NCI-H345 treated with DMSO at 0.1 percent for 48 hours (cell line): ENCODE data around the gene ALG2.

Source experiments
- DNase-seq: peaks from one replicate; lab custom pipeline; 2025; ENCODE audit not compliant: unreplicated experiment; lab: John Stamatoyannopoulos, UW

The ALG2 gene

DNA sequence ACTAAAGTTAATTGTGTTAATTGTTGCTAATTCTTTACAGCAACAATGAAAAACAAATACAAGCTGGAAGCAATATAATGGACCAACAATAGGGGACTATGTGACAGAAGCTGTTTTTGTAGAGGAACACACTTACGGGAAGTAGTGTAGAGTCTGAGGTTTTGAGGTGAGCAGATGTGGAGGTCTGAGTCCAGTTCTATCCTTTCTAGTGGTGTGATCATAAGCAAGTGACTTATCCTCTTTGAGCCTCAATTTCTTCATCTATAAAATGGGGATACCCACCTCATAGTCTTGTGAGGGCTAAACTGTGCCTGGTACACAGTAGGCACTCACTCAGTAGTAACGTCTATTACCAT is 28.3 kb downstream of the ALG2 start:
- no peak for DNase-seq

DNA sequence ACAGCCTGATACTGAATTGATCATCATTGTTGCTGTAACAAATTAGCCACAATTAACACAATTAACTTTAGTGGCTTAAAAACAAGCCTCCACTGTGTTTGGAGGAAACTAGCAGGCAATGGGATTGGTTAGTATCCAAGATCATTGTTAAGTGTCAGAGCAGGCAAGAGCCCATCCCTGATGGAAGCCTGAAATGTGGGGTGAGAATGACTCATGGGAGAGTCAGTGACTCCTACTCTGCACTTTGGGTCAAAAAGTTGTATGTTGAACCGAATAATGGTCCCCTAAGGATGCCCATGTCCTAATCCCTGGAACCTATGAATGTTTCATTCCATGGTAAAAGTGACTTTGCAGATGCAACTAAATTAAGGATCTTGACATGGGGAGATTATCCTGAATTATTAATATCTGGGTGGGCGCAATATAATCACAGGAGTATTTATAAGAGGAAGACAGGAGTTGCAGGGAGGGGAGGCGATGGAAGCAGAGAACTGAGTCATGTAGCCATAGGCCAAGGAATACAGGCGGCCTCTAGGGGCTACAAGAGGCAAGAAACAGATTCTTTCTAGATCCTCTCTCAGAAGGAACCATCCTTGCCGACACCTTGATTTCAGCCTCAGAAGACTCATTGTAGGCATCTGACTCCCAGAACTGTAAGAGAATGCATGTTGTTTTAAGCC is 28.8 kb downstream of the ALG2 start:
- DNase-seq: no peak

DNA sequence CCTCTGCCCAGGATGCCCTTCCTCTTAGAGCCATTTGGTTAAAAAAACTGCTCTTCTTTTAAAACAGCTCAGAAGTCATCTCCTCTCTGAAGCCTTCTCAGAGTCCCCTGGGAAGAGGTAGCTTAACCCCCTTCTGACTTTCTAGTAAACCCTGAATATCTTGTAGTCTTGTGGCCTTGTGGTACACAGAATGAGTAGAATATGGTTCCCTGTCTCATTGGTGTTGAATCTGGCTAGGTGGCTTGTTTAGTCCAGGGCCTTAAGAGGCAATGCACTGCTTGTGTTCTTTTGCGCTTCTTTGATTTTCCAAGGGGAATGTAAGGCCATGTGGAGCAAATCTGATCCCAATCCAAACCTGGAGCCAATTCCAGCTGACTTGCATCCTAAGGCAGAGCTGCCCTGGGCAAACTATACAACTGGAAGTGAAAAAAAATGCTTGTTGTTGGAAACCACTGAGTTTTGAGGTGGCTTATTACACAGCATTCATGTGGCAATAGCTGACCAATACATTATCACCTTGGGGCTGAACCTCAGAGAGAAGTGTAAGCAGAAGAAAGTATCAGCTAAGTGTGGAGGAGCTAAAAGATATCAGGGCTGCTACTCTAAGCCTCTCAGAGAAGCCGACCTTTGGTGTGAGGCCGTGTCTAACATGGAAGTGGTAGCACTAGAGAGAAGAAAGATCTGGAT is 31.0 kb downstream of the ALG2 start:
- no peak for DNase-seq

GRCh38 chr9:99189887-99190596 is 31.7 kb downstream of the ALG2 start:
- no peak for DNase-seq

DNA sequence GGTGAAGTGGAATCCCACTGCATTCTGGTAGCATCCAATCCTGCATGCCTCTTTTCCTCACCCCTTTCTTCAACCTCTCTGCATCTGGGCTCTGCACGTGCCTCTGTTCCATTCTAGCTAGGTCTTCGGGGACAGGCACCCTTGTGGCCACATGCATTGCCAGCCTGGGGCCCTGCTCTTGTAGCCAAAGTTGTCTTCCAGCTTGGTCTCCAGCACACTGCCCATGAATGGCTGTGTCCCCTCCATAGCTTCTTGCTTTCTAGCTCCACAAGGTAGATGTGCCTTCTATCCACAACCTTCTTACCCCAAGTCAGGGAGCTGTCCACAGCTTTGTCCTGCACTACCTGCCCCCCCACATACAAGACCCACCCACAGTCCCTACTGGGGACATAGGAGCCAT is 32.6 kb downstream of the ALG2 start:
- no peak for DNase-seq

GRCh38 chr9:99187311-99187710 is 34.4 kb downstream of the ALG2 start:
- DNase-seq: no peak

- no peak for DNase-seq
These were observed 35.8 kb downstream of the ALG2 start for GRCh38 chr9:99185934-99186333.

DNA sequence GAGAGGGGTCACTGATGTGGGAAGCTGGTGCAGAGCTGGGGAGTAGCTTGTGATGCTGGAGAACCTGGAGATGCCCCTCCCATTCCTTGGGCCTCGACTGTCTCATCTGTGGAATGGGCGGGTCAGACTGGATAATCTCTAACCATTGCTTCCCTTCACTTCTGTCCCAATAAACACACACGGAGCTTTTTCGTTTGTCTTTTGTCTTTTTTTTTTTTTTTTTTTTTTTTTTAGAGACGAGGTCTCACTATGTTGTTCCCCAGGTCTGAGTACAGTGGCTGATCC is 36.5 kb downstream of the ALG2 start:
- no peak for DNase-seq

DNA sequence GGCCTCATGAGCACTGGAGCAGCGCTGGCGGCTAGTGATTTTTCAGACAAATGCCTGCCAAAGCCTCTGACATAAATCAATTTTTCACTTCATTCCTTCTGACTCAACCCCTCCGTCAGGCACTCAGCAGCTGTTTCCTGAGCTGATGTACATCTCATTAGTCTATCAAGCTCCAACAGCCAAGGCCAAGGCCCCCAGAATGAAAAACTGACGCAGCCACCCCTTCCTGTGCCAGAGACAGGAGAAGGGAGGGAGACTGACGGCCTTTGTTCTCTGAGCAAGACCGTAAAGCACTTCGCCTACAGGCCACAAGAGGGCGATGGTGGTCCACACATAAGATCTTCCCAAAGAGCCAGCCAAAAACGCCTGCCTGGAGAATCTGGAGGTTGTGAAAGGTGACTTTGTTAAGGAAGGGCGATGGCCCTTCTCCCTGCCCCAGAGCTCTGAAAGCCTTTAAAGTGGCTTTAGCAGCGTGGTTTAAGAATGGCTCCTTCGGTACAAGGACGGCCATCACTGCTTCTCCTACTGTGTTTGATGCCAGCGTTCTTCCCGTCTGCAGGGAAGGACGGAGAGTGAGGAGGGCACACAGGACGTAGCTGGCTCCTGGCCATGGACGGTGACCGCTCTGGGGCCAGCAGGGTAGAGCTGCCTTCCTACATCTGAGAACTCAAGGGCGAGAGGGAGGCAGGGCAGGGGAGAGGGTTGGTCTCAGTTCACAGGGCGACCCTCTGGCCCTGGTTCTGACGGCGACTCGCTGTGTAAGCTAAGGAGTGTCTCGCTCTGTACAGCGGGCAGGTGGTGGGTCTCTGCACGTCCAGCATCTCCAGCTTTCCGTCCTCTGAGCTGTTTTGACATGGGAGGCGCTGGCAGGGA is 37.0 kb downstream of the ALG2 start:
- DNase-seq: peak; percentile 86

GRCh38 chr9:99184110-99184474 is 37.6 kb downstream of the ALG2 start:
- no peak for DNase-seq

DNA sequence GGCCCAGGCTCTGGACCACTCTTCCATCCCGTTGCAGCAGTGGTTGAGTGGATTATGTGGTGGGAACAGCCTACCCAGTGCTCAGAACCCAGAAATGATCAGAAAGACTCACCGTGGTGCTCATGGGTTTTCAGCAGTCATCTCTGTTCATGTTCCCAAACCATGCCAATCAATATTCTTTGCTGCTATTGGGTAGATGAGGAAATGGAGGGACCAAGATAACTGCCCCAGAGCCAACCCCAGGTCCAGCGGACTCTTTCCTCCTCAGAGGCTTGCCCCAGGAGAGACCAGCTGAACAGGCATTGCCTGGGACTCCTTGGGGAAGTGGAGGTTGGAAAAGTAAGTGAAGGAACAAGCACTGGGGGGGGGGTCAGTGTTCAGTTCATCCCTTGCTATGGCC is 38.1 kb downstream of the ALG2 start:
- no peak for DNase-seq

DNA sequence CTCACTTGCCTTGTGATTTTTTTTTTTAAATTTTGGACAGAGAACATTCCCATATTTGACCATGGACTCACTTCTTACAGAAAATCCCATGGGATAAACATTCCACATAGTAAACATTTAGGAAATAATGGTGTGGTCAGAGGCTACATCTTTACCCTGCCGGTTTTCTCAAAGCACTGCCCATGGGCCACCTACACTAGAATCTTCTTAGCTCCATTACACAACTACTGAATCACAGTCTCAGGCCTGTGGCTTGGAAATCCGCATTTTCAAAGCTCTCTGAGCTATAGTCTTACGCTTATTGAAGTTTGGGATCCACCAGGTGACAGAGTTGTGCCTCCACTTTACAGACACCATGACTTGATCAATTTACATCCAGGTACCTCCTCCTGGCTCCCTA is 39.4 kb downstream of the ALG2 start:
- no peak for DNase-seq

GRCh38 chr9:99181621-99182020 is 40.1 kb downstream of the ALG2 start:
- no peak for DNase-seq

GRCh38 chr9:99181206-99181605 is 40.5 kb downstream of the ALG2 start:
- DNase-seq: no peak

DNA sequence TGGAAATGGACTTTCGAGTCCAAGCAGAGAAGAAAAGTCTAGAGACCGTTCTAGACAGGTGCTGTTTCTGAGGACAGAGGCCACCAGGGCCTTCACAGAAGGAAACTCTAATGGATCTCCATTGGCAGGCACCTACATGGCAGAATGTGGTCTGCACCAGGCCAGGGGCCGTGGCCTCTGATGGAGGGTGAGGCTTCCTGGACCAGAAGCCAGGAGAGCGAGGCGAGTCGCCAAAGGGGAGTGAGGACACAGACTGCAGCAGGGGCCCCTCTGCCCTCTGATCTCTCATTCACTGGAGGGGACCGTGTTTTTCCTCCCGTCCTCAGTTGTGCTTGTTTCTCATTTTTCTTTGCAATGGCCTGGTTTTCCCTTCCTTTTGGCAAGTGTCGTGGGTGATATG is 41.1 kb downstream of the ALG2 start:
- DNase-seq: no peak

DNA sequence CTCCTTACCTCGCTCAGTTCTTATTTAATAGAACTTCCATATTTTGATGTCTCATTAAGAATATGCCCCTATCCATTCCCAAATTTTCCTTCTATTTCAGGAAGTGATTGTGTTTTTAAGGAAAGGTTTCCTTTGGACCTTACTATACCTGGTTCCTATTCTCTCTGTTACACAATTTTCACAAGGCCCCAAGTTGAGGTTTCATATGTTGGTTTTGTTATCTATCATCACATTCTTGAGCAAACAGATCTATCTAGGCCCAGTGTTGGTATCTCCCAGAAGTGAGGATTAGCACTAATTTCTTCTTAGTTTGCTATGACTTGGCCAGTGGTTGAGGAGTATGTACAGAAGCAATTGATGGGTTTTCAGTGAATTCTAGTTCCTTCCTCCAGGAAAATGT is 41.5 kb downstream of the ALG2 start:
- DNase-seq: no peak

DNA sequence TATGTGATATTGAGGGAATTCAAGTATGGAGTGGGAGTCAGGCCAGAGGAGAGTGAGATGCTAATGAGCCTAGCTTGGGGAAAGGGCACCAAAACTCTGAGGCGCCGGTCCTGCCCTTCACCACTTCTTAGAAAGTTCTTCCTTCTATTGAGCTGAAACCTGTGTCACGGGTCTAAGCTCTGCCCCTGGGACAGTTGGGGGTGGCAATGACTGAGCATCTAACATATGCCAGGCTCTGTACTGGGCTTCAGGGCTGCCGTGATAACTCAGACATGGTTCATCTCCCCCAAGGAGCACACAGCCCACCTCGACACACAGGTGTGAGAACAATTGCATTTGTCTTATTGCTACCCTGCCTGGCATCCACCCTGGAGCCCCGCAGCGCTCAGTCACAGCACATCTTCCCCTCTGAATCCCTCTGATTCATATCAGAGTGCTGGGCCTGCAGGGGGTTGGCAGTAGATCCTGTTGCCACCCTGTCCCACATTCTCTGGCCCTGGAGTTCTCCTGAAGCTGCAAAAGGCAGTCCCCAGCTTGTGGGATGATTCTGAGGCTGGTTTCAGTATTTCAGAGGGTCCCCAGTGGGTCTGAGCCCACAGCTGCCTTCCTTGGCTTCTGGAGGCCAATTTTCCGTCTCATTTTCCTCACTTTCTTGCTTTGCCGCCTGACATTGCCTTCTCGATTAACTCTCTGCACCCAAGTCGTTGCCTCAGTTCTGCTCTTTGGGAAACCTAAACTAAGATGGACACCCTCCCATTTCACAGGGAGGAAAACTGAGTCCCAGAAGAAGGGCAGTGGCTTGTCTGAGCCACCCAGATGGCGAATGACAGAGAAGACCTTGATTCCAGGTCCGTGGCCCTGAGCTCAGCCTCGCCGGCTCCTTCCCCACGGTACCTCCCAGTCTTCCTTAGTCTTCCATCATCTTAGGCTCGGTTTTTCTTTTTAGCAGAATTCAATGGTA is 42.5 kb downstream of the ALG2 start:
- DNase-seq: no peak

GRCh38 chr9:99177576-99178366 is 44.0 kb downstream of the ALG2 start:
- no peak for DNase-seq

DNA sequence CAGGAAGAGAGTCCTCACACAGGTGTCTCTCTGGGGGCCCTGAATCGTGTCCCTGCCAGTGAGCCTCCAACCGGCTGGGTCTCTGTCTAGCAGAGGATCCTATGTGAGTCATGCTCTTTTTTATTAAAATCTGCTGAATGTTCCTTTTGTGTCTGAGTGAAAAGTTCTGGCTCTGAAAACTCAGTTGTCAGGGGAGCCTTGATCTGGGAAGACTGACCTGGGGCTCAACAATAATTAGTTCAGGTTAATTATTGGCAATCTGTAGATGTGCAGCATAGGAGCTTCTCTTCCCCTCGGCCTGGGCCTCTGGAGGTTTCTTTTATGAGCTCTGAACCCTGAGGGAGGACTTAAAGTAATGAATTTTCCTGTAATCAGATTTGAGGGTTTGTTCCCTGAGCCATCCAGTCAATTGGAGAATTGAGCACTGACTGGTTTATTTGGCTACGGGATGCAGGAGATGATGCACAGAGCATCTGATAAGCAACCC is 45.2 kb downstream of the ALG2 start:
- no peak for DNase-seq
